Measurements from ENCODE around the gene TMEM221.
A peak's percentile ranks its signal among the peaks of the same experiment; 100 is the strongest.

The TMEM221 gene

DNA sequence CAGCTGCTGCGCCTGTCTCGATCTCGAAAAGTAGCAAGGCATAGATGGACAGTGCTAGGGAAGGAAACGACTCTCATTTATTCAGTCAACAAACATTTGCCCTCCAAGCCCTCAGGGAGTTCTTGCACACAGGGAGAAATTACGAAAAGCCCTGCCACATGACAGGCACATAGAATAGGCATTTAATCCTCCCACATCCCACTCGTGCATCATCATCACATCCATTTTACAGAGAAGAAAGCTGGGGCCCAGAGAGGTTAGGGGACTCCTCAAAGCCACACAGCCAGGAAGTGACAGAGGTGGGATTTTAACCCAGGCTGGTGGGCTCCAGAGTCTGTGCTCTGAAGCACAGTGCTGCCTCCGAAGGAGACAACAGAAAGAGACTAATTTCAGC lies 11.6 kb downstream of the TMEM221 start:
- no peak for DNase-seq

DNA sequence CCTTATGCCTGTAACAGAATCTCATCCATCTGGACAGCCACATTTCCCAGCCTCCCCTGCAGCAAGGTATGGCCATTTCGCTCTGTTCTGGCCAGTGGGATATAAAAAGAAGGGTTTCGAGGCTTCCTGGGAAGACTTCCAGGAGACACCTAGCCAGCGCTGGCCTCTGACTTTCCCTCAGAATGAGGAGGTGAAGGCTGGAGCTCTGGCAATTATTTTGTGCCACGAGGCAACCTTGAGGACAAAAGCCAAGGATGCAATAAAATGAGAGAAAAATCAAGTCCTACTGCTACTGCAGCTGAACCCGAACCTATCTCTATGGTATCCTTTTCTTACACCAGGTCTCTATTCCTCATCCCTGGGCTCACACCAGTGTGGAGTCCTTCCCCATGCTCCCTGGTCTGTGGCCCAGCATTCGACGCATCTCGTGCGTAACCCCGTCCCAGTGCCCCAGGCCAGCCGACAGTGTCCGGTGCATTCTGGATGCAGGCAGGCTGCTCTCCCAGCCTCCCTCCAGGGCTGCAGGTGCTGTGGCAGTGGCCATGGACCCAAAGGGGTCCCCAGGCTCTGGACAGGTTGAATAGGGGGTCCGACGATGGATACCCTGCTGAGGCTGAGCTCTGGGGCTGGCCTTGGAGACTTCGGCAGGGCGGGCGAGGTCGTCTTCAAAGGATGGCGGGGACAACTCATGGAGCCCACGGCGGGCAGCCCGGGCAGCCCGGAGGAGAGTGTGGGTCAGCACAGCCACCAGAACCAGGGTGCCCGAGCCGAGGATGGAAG lies 12.2 kb downstream of the TMEM221 start:
- no peak for DNase-seq

DNA sequence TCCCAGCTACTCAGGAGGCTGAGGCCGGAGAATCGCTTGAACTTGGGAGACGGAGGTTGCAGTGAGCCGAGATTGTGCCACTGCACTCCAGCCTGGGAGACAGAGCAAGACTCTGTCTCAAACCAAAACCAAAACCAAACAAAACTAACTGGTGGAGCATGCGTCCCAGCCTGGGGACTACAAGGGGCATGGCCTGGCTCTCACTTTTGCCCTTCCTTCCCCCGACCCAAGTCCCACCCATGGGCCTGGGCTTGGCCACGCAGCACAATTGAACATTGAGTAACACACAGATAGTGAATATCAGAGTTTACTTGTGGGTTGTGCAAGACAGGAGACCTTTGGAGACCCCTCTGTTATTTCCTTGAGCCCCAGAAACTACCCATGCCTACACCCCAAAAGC lies 13.2 kb downstream of the TMEM221 start:
- no peak for DNase-seq

DNA sequence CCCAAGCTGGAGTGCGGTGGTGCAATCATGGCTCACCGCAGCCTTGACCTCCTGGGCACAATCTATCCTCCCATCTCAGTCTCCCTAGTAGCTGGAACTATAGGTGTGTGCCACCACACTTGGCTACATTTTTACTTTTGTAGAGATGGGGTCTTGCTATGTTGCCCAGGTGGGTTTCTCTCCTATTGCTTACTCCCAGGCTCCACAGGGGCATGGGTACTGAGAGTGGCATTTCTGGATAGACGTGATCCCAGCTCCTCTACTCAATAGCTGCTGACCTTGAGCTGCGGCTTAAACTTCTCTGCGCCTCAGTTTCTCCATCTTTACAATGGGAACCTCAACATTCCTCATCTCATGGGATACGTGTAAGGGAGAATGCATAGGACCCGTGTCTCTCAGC lies 17.1 kb downstream of the TMEM221 start:
- DNase-seq: no peak

DNA sequence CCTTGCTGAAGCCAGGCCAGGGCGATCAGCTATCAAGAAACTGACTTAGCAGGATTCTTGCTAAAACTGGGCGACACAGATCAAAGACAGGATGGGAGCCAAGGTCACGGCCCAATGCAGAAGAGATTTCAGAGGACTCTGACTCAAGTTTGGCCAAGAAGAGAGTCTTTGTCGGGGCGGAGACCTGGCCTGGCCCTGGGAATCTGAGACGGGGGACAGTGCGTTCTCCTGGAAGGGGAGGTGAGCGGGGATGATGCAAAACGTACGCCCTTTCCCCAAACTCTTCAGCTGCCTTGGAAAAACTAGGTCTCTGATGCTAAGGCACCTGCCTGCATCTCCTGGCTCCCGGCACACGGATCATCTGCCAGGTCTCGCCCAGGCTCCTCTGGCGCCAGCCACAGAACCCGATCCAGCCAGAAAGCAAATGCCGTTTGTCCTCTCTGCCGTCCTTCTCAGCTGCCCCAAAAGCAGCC lies 18.8 kb downstream of the TMEM221 start:
- DNase-seq: no peak

DNA sequence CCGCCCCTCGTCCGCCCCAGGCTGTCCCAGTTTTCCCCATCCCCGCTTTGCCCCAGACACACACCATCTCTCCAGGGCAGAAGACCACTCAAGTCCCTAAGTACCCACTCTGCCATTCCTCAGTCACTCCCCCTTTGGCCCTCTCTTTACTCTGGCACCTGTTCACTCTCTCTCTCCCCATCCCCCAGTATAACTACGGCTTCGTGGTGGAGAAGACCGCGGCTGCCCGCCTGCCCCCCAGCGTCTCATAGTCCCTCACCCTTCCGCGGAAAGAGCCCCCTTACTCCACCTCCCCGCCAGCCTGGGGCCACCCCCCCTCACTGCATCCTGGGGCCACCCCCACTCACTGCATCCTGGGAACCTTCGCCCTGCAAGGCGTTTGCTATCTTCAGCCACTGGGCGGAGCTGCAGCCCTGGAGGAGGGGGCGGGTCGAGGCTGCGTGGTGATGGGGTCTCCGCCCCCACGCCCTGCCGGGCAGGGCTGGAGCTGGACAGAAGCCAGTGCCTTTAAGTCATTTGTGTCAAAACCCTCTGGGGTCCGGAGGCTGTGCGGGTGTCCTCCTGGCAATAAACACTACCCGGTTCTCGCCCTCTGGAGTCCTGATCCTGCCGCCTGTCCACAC lies 23.6 kb downstream of the TMEM221 start:
- no peak for DNase-seq

DNA sequence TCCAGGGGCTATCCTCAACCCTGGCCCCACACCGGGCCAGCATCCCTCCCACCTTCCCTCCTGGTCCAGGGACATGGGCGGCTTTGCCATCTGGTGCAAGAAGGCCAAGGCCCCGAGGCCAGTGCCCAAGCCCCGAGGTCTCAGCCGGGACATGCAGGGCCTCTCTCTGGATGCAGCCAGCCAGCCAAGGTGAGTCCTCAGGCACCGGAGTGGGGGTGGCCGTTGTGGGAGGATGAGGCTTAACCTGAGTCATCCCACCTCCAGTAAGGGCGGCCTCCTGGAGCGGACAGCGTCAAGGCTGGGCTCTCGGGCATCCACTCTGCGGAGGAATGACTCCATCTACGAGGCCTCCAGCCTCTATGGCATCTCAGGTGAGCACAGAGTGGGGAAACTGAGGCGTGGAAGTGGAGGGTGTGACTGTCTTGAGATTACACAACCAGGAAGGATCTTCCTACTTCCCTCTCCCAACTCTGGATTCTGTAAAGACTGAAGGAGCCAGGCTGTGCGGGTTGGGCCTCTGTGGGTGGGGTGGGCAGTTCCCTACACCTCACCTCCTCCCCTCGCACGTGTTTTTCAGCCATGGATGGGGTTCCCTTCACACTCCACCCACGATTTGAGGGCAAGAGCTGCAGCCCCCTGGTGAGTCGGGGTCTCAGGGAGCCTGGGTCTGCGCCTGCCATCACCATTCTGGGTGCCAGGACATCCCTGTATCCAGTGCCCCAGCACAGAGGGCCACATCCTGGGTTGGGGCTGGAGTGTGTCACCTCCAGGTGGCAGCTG lies 24.8 kb downstream of the TMEM221 start:
- no peak for DNase-seq

DNA sequence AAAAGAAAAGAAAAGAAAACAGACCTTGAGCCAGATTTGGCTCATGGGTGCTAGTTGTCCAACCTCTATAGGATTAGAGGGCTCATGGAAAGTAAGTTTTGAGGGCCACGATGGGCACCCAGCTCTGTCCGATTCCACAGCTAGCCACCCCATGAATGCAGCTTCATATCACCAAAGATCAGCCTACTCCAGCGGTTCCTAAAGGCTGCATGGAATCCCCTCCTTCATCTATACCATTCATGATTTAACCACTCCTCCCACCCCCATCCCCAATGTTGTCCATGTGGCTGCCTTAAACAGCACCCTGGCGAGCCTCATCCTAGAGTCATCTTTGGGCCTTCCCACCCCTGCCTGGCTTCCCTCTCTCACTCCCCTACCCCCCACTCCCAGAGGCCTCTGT lies 26.5 kb downstream of the TMEM221 start:
- no peak for DNase-seq

DNA sequence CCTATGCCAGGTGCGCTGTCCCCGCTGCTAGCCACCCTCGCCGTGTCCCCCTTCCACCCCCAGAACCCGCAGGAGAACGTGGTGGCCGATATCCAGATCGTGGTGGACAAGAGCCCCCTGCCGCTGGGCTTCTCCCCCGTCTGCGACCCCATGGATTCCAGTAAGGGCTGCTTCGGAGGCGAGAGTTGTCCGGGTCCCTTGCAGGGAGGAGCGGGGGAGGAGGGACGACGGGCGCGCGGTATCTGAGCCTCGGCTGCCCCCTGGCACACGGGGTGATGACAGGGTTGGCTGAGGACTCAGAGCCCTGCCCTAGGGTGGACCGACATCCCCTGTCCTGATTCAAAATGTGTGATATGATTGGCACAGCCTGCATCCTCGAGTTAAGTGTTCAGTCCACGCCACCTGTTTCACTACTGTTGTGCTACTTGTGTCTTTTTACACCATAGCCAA lies 28.0 kb downstream of the TMEM221 start:
- no peak for DNase-seq

DNA sequence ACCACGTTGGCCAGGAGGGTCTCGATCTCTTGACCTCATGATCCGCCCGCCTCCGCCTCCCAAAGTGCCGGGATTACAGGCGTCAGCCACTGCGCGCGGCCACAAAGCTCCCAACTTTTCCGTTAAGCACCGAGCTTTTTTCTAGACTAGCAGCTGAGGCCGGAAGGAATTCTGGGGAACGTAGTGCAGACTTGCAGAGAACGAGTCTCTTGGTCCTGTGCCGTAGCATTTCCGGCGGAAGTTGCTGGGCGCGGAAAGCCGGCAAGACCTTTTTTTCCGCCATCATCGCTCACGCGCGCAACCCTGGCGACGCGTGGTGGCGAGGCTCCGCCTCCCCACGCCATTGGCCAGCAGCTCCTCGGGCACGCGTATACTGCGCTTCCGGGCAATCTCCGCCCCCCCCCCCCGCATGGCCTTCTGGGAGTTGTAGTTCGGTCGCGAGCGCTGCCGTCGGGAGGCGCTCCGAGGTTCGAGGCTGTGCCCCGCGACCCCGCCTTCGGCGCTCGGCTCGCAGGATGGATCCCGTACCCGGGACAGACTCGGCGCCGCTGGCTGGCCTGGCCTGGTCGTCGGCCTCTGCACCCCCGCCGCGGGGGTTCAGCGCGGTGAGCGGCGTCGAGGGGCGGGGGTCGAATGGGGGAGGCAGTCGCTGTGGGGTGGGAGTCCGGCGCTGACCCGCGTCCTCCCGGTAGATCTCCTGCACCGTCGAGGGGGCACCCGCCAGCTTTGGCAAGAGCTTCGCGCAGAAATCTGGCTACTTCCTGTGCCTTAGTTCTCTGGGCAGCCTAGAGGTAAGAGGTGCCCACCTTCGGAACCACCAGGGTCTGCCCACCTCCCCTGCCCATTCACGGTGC lies 28.6 kb downstream of the TMEM221 start, which contains the start of gene MVB12A:
Gene MVB12A, plus strand, starts transcription at position 427 of the 854 bp plus-strand sequence. Its CDS starts 89 bp downstream, at position 516.
- DNase-seq: peak; percentile 94

DNA sequence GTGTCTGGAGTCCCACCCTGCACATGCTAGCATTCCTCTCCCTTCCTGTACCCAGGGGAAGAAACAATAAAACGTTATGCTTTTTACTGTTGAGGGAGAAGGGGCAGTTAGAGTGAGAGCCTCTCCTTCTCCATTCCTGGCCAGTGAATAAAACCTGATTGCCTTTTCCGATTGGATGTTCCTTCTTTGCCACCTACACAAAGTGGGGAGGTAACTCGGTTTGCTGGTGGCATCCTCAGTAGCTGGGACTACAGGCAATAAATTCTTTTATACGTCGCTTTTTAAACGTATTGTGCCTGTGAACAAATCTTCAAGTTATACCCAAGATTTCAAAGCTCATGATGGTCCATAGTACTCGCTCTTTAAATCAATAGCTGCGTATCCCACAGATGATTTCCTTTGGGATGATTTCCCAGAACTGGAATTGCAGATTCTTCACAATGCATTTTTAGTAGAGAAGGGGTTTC lies 29.3 kb downstream of the TMEM221 start:
- DNase-seq: no peak

DNA sequence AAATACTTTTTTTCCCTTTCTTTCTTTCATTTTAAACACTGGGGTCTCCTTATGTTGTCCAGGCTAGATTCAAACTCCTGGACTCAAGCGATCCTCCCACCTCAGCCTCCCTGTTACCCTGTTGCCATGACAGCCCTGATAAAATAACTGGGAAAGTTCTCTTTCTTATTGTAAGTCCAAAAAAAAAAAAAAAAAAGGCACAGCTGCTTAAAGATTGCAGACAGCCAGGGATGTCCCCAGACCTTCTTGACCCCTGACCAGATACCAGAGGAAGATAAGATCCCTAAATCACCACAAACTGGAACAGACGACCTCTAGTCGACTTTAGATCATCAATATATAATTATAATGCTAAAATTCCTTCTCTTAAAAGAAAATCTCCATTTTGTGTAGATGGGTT lies 29.8 kb downstream of the TMEM221 start:
- DNase-seq: no peak

DNA sequence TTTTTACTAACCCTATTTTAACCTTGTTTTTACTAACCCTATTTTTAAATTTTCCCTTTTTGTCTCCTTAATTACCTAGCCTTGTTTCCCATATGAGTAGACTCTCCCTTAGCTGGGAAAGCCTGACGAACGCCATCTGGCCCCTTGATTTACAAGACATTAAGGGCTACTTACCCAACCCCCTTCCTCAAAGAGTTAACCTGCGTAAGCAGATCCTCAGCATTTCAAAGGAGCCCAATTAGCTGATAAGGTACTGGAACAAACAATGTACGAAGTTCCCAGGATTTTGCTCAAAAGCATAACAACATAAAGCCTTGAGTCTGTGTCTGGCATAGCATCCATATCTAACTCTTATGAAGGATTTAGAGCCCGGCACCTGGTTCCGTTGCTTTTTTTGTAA lies 33.3 kb downstream of the TMEM221 start:
- DNase-seq: no peak

DNA sequence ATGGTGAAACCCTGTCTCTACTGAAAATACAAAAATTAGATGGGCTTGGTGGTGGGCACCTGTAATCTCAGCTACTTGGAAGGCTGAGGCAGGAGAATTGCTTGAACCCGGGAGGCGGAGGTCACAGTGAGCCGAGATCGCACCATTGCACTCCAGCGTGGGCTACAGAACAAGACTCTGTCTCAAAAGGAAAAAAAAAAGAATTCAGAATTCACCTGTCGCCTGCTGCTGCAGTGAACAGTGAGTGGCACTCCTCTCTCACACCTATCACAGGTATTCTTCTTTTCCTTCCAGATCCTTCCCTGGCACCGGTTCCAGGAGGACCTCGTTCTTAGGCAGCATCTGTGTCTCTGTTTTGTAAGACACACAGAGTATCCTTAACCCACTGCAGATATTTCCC lies 34.4 kb downstream of the TMEM221 start:
- DNase-seq: no peak

DNA sequence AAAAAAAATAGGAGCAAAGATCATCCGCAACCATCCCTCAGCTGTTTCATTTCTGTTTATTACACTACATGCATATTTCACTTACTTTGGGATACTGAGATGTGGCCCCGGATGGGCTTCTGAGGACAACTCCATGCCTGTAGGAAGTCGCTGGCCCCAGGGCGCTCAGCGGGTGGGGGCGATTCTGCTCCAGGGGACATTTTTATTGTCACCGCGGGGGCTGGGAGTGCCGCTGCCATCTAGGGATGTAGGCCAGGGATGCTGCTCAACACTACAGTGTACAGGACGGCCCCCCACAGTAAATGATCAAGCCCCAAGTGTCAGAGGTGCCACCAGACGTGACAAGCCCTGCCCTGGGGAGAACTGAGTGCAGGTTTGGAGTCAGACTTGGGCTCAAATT lies 36.7 kb downstream of the TMEM221 start:
- DNase-seq: no peak

DNA sequence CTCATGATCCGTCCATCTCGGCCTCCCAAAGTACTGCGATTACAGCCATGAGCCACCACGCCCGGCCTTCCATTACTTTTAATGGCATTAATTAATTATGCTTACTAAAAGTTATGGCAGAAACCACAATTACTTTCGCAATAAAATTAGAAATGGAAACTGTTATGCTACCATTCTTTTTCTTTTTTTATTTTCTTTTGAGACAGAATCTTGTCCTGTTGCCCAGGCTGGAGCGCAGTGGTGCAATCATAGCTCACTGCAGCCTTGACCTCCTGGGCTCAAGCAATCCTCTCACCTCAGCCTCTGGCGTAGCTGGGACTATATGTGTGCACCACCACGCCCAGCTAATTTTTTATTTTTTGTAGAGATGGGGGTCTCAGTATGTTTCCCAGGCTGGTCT lies 38.5 kb downstream of the TMEM221 start:
- no peak for DNase-seq

DNA sequence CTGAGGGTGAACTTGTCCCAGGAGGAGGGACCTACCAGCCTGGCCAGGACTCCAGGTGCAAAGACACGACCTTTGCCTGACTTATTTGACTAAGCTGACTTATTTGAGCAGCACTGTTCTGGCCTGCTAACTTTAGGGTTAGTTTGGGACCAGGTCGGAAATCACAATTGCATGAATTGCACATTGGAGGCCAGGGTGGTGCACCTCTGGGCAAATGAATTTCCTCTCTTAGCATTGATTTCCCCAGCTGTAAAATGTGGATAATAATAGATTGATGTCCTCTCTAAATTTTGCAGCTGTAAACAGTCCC lies 41.6 kb downstream of the TMEM221 start:
- DNase-seq: no peak

DNA sequence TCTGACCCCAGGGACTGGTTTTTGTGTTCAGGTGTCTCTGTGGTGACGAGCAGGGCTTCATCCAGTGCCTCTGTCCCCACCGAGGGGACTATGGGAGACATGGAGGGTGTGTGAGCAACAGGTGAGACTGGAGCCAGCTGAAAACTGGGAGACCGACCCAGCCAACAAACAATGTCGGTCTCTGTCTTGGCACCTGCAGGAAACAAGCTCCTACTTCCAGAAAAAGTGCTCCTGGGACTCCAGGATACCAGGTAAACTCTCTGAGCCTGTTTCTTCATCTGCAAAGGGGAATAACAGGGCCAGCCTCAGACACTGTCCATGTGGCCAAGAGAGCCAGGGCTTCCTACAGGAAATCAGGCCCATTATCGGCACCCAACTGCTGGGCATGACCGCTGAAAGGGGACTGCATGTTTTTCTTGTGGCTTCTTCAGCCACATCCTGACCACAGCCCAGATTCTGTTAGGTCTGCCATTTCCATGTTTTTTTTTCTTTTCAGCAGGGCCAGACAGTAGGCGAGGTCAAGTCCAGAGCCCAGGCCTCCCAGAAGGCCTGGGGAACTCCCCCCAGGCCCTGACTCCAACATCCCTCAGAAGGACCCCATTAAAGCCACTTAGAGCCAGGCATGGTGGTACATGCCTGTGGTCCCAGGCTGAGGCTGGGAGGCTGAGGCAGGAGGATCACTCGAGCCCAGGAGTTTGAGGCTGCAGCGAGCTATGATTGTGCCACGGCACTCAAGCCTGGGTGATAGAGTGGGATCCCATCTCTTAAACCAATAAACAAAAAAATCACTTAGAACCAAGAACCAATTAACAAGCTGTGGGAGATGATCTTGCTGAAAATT lies 42.2 kb downstream of the TMEM221 start:
- no peak for DNase-seq

DNA sequence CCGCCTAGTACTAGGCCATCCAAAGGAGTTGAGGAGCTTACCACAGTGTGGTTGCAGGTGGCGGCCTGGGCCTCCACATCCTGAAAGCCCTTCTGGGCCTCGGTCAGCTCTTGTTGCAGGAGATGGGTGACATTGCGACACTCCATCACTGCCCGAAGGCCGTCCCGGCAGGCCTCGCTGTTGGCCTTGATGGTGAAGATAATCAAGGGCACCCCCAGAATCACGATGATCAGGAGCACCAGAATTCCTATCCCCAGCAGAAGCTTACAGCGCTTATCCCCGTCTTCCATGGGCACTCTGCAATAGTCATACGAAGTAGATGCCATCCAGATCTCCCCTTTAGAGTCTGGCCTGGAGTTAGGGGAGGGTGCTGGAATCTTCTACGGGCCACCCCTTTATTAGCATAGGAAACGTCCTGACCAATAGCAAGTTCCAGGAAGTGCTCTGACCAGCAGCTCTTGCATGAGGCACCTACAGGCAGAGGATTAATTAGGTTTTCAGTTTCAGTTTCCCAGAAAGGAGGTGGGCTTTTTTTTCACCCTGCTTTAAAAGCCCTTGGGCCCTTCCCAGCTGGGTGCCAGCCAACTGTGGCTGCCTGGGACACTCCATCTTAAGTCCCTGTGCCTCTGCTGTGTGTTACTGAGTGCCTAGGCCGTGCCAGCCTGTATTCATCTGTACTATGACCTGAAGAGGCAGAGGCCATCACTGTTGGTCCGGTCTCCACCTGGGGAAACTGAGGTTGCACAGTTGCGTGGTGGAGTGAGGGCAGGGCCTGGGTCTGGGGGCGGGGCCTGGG lies 43.0 kb downstream of the TMEM221 start, which contains the start of gene BST2:
Gene BST2, minus strand, starts transcription at position 381 of the 796 bp plus-strand sequence. Its CDS starts 55 bp downstream, at position 326.
- peak; percentile 26 for DNase-seq

DNA sequence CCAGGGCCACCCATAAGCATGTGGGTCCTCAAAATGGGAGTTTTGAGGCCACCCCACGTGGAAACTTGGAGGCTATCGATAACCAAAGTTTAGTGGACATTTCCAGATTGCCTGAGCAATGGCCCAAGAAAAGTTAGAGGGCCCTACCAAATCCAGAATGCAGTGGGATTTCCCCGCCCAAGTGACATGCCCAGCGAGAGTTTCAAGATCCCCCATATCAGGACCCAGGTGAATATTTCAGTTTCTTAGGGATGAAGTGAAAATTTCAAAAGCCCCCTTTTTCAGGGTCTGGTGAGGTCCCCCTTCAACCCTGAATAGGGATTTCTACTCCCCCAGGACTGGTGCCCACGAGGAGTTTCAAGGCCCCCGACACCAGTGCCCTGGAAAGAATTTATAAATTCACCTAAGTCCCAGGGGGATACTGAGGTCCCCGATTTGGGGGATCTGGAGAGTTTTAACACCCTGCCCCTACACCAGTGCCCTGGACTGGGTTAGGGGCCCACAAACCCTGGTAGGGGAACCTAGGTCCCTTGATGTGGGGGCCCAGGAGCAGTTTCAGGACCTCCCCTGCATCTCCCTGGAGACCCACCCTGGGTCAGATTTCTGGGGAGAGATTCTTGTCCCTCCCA lies 43.7 kb downstream of the TMEM221 start:
- no peak for DNase-seq

Data from activated effector memory CD4-positive, alpha-beta T cell treated with Interleukin-2 at 50 U/mL for 16 hours (primary cell).